Stomach (tissue), 4 donors: ENCODE results near the gene RAB3D.

Experiments
- EP300 ChIP-seq: sonication (generic); formaldehyde crosslinking; IDR thresholded peaks from one replicate; pipeline ENCODE4 v1.6.1; 2017; ENCODE audit warnings: antibody characterized with exemption
- POLR2A ChIP-seq, 4 donors: fragments of 450-650 bp; IDR thresholded peaks; one replicate each; pipeline ENCODE4 v1.6.1; 2016; ENCODE audit warnings: antibody characterized with exemption in 4 of 4, control low read depth in 2 of 4, mild to moderate bottlenecking in 1 of 4, moderate library complexity in 1 of 4
- POLR2AphosphoS5 ChIP-seq, 3 donors: sonication (generic); formaldehyde crosslinking; IDR thresholded peaks; one replicate each; pipeline ENCODE4 v1.6.1; 2016; ENCODE audit warnings: antibody characterized with exemption in 3 of 3
- TF ChIP-seq, protein P1 (sequence below), 7 experiments: fragments of 450-650 bp in 4 of 7; fragments of 200-600 bp in 3 of 7; sonication (generic) in 3 of 7; IDR thresholded peaks; one replicate each; pipeline ENCODE4 v1.5.1; 2016 to 2019; ENCODE audit warnings: antibody characterized with exemption in 7 of 7, control low read depth in 2 of 7, mild to moderate bottlenecking in 1 of 7

DNA sequence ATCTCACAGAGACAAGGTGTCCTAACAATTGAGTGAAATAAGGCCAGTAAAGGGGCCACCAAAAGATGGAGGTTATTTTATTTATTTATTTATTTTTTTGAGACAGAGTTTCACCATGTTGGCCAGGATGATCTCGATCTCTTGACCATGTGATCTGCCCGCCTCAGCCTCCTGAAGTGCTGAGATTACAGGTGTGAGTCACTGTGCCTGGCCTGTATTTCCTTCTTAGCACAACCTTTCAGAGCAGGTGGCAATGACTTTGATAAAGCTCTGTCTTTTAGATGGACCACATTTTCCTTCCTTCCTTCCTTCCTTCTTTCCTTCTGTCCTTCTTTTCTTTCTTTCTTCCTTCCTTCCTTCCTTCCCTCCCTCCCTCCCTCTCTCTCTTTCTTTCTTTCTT is 66.2 kb downstream of the RAB3D start:
- TF ChIP-seq, protein P1, sequence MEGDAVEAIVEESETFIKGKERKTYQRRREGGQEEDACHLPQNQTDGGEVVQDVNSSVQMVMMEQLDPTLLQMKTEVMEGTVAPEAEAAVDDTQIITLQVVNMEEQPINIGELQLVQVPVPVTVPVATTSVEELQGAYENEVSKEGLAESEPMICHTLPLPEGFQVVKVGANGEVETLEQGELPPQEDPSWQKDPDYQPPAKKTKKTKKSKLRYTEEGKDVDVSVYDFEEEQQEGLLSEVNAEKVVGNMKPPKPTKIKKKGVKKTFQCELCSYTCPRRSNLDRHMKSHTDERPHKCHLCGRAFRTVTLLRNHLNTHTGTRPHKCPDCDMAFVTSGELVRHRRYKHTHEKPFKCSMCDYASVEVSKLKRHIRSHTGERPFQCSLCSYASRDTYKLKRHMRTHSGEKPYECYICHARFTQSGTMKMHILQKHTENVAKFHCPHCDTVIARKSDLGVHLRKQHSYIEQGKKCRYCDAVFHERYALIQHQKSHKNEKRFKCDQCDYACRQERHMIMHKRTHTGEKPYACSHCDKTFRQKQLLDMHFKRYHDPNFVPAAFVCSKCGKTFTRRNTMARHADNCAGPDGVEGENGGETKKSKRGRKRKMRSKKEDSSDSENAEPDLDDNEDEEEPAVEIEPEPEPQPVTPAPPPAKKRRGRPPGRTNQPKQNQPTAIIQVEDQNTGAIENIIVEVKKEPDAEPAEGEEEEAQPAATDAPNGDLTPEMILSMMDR (IDR thresholded peaks at IDR 0.05) = no peak
- TF ChIP-seq POLR2AphosphoS5 (IDR thresholded peaks at IDR 0.05) (no peak), EP300 (no peak), POLR2A (IDR thresholded peaks at IDR 0.05) (no peak)
